GM12878 (cell line): ENCODE results near the gene SHANK3. TPM values are rescaled to one million over a fixed set of nuclear protein-coding genes. Genes with fewer than 3 reads are reported as not detected.

Experiments used
- ATAC-seq: fragments of 200-7000 bp; cut with Tn5 transposase; 3 replicates; pipeline ENCODE4 v1.9.1; 2020; ENCODE audit warnings: mild to moderate bottlenecking, moderate library complexity
- BruUV-seq: library from RNA; stranded (reverse); fragments of 400-500 nt; replicated peaks from 2 replicates; lab custom pipeline; 2021; lab: Mats Ljungman, UMichigan
- CTCF ChIA-PET: fragments of 300-600 bp; sonication (Branson Sonifier 250); formaldehyde crosslinking; extraction: SDS; loops from one replicate; lab custom pipeline; 2021; ENCODE audit warnings: inconsistent platforms; lab: Yijun Ruan, JAX
- POLR2A ChIA-PET: fragments of 350-600 bp; formaldehyde crosslinking; extraction: SDS; loops from one replicate; lab custom pipeline; 2021; ENCODE audit warnings: inconsistent platforms; lab: Charles Lee
- RAD21 ChIA-PET: fragments of 300-600 bp; sonication (Branson Sonifier 250); formaldehyde crosslinking; loops from one replicate; lab custom pipeline; 2023; ENCODE audit warnings: antibody characterized with exemption; ENCODE audit not compliant: unreplicated experiment; lab: Charles Lee
- SMC1A ChIA-PET: fragments of 300-600 bp; sonication (Branson Sonifier 250); formaldehyde crosslinking; loops from one replicate; lab custom pipeline; 2023; ENCODE audit not compliant: unreplicated experiment, uncharacterized antibody; lab: Charles Lee
- DNase-seq: peaks from one replicate; pipeline ENCODE4 v3.0.0-alpha.2; 2011; ENCODE audit warnings: low read depth, low spot score
- FAIRE-seq: peaks from 3 replicates; lab custom pipeline; 2011; peaks lifted over from hg19 to GRCh38; lab: Jason Lieb, UNC
- H2AFZ ChIP-seq: 2 replicates; pipeline ENCODE4 v1.6.0; 2011; ENCODE audit warnings: low read depth, low read length, control low read depth; ENCODE audit not compliant: control insufficient read depth
- H3K27ac ChIP-seq: 2 replicates; pipeline ENCODE4 v1.5.1; 2011; ENCODE audit warnings: control low read depth; ENCODE audit not compliant: control insufficient read depth, insufficient read depth
- H3K27me3 ChIP-seq, 2 experiments: replicated peaks in 1 of 2; 2 replicates each; pipeline versions ENCODE4 v1.6.0 to v1.6.1; 2011; ENCODE audit warnings: low read length in 1 of 2; ENCODE audit not compliant: control insufficient read depth in 2 of 2, insufficient read depth in 2 of 2
- H3K36me3 ChIP-seq, 2 experiments: 2 replicates each; pipeline ENCODE4 v1.5.1; 2011; ENCODE audit warnings: low read length in 1 of 2; ENCODE audit not compliant: control insufficient read depth in 2 of 2, insufficient read depth in 2 of 2
- H3K4me1 ChIP-seq: 2 replicates; pipeline ENCODE4 v1.6.1; 2011; ENCODE audit warnings: mild to moderate bottlenecking, low read length, moderate library complexity, mixed read lengths; ENCODE audit not compliant: control insufficient read depth, insufficient read depth
- H3K4me2 ChIP-seq: 2 replicates; pipeline ENCODE4 v1.6.0; 2011; ENCODE audit warnings: control low read depth; ENCODE audit not compliant: control insufficient read depth, insufficient read depth
- H3K4me3 ChIP-seq: fragments of 200-600 bp; sonication (generic); 2 replicates; pipeline ENCODE4 v1.5.1; 2016
- H3K79me2 ChIP-seq: 2 replicates; pipeline ENCODE4 v1.6.0; 2011; ENCODE audit warnings: low read length; ENCODE audit not compliant: control insufficient read depth, insufficient read depth
- H3K9ac ChIP-seq: 2 replicates; pipeline ENCODE4 v1.8.0; 2011; ENCODE audit warnings: low read length, control low read depth, mixed read lengths; ENCODE audit not compliant: control insufficient read depth, insufficient read depth
- H3K9me3 ChIP-seq: replicated peaks from 3 replicates; pipeline ENCODE4 v1.5.1; 2011; ENCODE audit warnings: mild to moderate bottlenecking, low read length; ENCODE audit not compliant: control insufficient read depth, insufficient read depth
- H4K20me1 ChIP-seq: 2 replicates; pipeline ENCODE4 v1.6.0; 2011; ENCODE audit not compliant: control insufficient read depth, insufficient read depth
- BRCA1 ChIP-seq: IDR thresholded peaks from 2 replicates; pipeline ENCODE4 v1.6.1; 2011; ENCODE audit warnings: low read depth, low read length, improper control_type of control experiment
- DPF2 ChIP-seq: fragments of 450-650 bp; IDR thresholded peaks from 2 replicates; pipeline ENCODE4 v1.6.1; 2017; ENCODE audit warnings: mild to moderate bottlenecking
- NFIC ChIP-seq: IDR thresholded peaks from 2 replicates; pipeline ENCODE4 v1.6.1; 2012; ENCODE audit warnings: low read depth, mild to moderate bottlenecking, inconsistent platforms, low read length, moderate library complexity
- WGBS: methylation state at CpG from one replicate; pipeline ENCODE4 v1.1.6; 2016; ENCODE audit warnings: low lambda C conversion rate; ENCODE audit not compliant: insufficient replicate concordance, insufficient coverage; ENCODE audit errors: missing lambda C conversion rate; 5-methylcytosine and 5-hydroxymethylcytosine counted together
- in situ Hi-C: fragments of 300-500 bp; cut with MboI; formaldehyde crosslinking; loops from 9 replicates; pipeline ENCODE4 v1.14.3; 2018; ENCODE audit warnings: mixed read lengths
- intact Hi-C: fragments of 100-400 bp; cut with micrococcal nuclease; formaldehyde crosslinking; loops from one replicate; pipeline ENCODE4 v1.14.2; 2022; ENCODE audit not compliant: unreplicated experiment
- polyA plus RNA-seq, 11 experiments: library from polyadenylated mRNA; depleted of rRNA in 4 of 11; unstranded in 6 of 11; stranded (reverse) in 5 of 11; fragments of >200 nt; fragmentation: Nextera tagmentation in 4 of 11; fragmentation: Illumina TruSeq in 1 of 11; extraction: Ambion mirVana in 4 of 11; extraction: Trizol in 1 of 11; gene quantifications; 1 replicate in 1 of 11; 2 replicates in 10 of 11; pipeline versions ENCODE4 v1.2.1 to v1.2.3, GENCODE V29; 2011 to 2016; ENCODE audit warnings: inconsistent platforms in 2 of 11, missing spikeins in 2 of 11, low read depth in 1 of 11
- total RNA-seq, 4 experiments: library from RNA; depleted of rRNA in 3 of 4; stranded (reverse); fragments of >200 nt in 3 of 4; fragmentation: Illumina TruSeq in 1 of 4; extraction: Trizol in 1 of 4; gene quantifications; 2 replicates each; pipeline versions ENCODE4 v1.2.1 to v1.2.3, GENCODE V29; 2013 to 2021
- TF ChIP-seq, protein P1 (sequence below): fragments of 450-650 bp; IDR thresholded peaks from 2 replicates; pipeline ENCODE4 v1.6.1; 2017; ENCODE audit warnings: mild to moderate bottlenecking, moderate library complexity
- TF ChIP-seq, protein P2 (sequence below): IDR thresholded peaks from 2 replicates; pipeline ENCODE4 v1.6.1; 2012; ENCODE audit warnings: low read depth, low read length, improper control_type of control experiment

SHANK3 gene
- total and polyA plus RNA-seq, 10 of the 15 experiments (the other 5 are each of a cell fraction or from before 2014, with no cell fraction given), result under 0.01 to 0.10 (median 0.05) TPM; not detected in 6

- H3K4me2 ChIP-seq, result no peak overlapping the region
- no peaks in the 10 kb centered on the region for H3K36me3 ChIP-seq
- no peak overlapping the region for H2AFZ ChIP-seq
- no peaks in the 10 kb centered on the region for H3K4me1 ChIP-seq
- FAIRE-seq, result no peak
- H3K27me3 ChIP-seq, result no peaks in the 10 kb centered on the region; a peak in 1 of 4 replicates
- H3K79me2 ChIP-seq, result no peaks in the 10 kb centered on the region
- intact Hi-C loops (no loop called here), in situ Hi-C loops (no loop called here)
- TF ChIP-seq BRCA1, result no peak
- TF ChIP-seq, protein P1, sequence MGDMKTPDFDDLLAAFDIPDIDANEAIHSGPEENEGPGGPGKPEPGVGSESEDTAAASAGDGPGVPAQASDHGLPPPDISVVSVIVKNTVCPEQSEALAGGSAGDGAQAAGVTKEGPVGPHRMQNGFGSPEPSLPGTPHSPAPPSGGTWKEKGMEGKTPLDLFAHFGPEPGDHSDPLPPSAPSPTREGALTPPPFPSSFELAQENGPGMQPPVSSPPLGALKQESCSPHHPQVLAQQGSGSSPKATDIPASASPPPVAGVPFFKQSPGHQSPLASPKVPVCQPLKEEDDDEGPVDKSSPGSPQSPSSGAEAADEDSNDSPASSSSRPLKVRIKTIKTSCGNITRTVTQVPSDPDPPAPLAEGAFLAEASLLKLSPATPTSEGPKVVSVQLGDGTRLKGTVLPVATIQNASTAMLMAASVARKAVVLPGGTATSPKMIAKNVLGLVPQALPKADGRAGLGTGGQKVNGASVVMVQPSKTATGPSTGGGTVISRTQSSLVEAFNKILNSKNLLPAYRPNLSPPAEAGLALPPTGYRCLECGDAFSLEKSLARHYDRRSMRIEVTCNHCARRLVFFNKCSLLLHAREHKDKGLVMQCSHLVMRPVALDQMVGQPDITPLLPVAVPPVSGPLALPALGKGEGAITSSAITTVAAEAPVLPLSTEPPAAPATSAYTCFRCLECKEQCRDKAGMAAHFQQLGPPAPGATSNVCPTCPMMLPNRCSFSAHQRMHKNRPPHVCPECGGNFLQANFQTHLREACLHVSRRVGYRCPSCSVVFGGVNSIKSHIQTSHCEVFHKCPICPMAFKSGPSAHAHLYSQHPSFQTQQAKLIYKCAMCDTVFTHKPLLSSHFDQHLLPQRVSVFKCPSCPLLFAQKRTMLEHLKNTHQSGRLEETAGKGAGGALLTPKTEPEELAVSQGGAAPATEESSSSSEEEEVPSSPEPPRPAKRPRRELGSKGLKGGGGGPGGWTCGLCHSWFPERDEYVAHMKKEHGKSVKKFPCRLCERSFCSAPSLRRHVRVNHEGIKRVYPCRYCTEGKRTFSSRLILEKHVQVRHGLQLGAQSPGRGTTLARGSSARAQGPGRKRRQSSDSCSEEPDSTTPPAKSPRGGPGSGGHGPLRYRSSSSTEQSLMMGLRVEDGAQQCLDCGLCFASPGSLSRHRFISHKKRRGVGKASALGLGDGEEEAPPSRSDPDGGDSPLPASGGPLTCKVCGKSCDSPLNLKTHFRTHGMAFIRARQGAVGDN, result no peak
- no peak for TF ChIP-seq NFIC
- no peak for TF ChIP-seq DPF2
- TF ChIP-seq, protein P2, sequence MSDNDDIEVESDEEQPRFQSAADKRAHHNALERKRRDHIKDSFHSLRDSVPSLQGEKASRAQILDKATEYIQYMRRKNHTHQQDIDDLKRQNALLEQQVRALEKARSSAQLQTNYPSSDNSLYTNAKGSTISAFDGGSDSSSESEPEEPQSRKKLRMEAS, result no peak
- no TSS peak for BruUV-seq
- ATAC-seq, result no peak
- no peaks in the 10 kb centered on the region for H4K20me1 ChIP-seq
- SMC1A ChIA-PET, result no interaction called here
- RAD21 ChIA-PET, result no interaction called here
- WGBS, result 74% methylated on average over 19 of the region's 21 CpGs
- no peak overlapping the region for H3K9ac ChIP-seq
- CTCF ChIA-PET, result no interaction called here
- POLR2A ChIA-PET, result no interaction called here
- no peaks in the 10 kb centered on the region; the same call in 2 of the 3 replicates for H3K9me3 ChIP-seq
- peak; percentile 8 for DNase-seq
- H3K27ac ChIP-seq, result no peak overlapping the region
- no peak overlapping the region for H3K4me3 ChIP-seq
Observed at GRCh38 chr22:50683086-50683993, 10.7 kb downstream of the SHANK3 start.
